ENCODE results near the gene KCNIP2. TPM values are rescaled to one million over a fixed set of nuclear protein-coding genes. Genes with fewer than 3 reads are reported as not detected.
A peak's percentile ranks its signal among the peaks of the same experiment; 100 is the strongest.

Gene KCNIP2
- total and polyA plus RNA-seq, 2 of the 13 experiments (the other 11 are each of a cell fraction or from before 2014, with no cell fraction given): 0.42 to 0.70 TPM

DNA sequence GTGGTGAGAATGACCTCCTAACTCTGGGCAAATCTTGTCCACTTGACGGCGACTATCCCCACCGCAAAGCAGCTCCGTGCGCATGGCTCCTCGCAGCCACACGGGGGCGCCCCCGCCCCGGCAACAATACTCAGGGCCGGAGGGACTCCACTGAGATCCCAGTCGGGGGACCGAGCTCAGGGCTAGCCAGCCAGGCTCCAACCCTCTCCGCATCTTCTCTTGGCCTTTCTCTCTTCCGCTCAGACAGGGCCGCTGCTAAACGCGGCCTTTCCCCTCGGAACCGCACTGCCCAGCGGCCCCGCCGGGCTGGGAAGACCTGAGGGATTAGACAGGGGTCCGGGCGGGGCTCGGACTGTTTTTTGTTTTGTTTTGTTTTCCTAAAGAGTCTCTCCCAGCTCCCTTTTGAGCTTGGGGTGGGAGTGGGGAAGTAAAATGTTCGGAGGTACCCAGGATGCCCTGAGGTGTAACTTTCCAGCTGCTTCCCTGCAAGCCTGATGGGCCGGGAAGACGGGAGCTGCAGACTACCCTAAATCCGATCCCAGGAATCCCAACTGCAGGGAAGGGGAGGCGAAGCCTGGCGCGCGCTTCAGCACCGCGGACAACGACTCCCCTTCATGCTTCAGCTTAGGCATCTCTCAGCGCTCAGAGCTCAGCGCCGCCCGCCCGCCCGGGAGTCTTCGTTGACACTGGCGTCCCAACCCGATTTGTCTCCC, 2.7 kb downstream of the KCNIP2 start (continued):
- no peak for TF ChIP-seq LCORL (IDR thresholded peaks at IDR 0.05)
- 0 out of 2 replicates have a peak, but pooled peaks have one; percentile 27 for TF ChIP-seq LCORL (CRISPR knock-in tag; IDR thresholded peaks at IDR 0.05)
- TF ChIP-seq, protein P1, sequence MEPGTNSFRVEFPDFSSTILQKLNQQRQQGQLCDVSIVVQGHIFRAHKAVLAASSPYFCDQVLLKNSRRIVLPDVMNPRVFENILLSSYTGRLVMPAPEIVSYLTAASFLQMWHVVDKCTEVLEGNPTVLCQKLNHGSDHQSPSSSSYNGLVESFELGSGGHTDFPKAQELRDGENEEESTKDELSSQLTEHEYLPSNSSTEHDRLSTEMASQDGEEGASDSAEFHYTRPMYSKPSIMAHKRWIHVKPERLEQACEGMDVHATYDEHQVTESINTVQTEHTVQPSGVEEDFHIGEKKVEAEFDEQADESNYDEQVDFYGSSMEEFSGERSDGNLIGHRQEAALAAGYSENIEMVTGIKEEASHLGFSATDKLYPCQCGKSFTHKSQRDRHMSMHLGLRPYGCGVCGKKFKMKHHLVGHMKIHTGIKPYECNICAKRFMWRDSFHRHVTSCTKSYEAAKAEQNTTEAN (CRISPR knock-in tag; conservative IDR thresholded peaks at IDR 0.05): no peak
- TF ChIP-seq ZNF564 (CRISPR knock-in tag; IDR thresholded peaks at IDR 0.05): no peak
- TF ChIP-seq MTA1 (CRISPR knock-in tag; IDR thresholded peaks at IDR 0.05; ENCODE audit: borderline replicate concordance): peak; percentile 53; the same call in 1 of the 2 replicates
- no peak for TF ChIP-seq GZF1 (CRISPR knock-in tag; IDR thresholded peaks at IDR 0.05)
- no peak for TF ChIP-seq ZNF501 (CRISPR knock-in tag; IDR thresholded peaks at IDR 0.05)
- no peak for TF ChIP-seq TFDP2 (CRISPR knock-in tag; IDR thresholded peaks at IDR 0.05)
- no peak for TF ChIP-seq REL (CRISPR knock-in tag; conservative IDR thresholded peaks at IDR 0.05)
- no peak for TF ChIP-seq TAF1 (CRISPR knock-in tag; IDR thresholded peaks at IDR 0.05)
- TF ChIP-seq ATF7-NPFF (CRISPR knock-in tag; IDR thresholded peaks at IDR 0.05; ENCODE audit: low read depth): 0 out of 2 replicates have a peak, but pooled peaks have one; percentile 25
- TF ChIP-seq, protein P2, sequence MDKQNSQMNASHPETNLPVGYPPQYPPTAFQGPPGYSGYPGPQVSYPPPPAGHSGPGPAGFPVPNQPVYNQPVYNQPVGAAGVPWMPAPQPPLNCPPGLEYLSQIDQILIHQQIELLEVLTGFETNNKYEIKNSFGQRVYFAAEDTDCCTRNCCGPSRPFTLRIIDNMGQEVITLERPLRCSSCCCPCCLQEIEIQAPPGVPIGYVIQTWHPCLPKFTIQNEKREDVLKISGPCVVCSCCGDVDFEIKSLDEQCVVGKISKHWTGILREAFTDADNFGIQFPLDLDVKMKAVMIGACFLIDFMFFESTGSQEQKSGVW (CRISPR knock-in tag; IDR thresholded peaks at IDR 0.05; ENCODE audit: borderline replicate concordance): no peak
- TF ChIP-seq ARID4A (CRISPR knock-in tag; IDR thresholded peaks at IDR 0.05; ENCODE audit: borderline replicate concordance): peak; percentile 75
- TF ChIP-seq, protein P3, sequence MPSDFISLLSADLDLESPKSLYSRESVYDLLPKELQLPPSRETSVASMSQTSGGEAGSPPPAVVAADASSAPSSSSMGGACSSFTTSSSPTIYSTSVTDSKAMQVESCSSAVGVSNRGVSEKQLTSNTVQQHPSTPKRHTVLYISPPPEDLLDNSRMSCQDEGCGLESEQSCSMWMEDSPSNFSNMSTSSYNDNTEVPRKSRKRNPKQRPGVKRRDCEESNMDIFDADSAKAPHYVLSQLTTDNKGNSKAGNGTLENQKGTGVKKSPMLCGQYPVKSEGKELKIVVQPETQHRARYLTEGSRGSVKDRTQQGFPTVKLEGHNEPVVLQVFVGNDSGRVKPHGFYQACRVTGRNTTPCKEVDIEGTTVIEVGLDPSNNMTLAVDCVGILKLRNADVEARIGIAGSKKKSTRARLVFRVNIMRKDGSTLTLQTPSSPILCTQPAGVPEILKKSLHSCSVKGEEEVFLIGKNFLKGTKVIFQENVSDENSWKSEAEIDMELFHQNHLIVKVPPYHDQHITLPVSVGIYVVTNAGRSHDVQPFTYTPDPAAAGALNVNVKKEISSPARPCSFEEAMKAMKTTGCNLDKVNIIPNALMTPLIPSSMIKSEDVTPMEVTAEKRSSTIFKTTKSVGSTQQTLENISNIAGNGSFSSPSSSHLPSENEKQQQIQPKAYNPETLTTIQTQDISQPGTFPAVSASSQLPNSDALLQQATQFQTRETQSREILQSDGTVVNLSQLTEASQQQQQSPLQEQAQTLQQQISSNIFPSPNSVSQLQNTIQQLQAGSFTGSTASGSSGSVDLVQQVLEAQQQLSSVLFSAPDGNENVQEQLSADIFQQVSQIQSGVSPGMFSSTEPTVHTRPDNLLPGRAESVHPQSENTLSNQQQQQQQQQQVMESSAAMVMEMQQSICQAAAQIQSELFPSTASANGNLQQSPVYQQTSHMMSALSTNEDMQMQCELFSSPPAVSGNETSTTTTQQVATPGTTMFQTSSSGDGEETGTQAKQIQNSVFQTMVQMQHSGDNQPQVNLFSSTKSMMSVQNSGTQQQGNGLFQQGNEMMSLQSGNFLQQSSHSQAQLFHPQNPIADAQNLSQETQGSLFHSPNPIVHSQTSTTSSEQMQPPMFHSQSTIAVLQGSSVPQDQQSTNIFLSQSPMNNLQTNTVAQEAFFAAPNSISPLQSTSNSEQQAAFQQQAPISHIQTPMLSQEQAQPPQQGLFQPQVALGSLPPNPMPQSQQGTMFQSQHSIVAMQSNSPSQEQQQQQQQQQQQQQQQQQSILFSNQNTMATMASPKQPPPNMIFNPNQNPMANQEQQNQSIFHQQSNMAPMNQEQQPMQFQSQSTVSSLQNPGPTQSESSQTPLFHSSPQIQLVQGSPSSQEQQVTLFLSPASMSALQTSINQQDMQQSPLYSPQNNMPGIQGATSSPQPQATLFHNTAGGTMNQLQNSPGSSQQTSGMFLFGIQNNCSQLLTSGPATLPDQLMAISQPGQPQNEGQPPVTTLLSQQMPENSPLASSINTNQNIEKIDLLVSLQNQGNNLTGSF (CRISPR knock-in tag; IDR thresholded peaks at IDR 0.05): peak; percentile 54; the same call in 1 of the 2 replicates
- no peak for TF ChIP-seq NFATC3 (CRISPR knock-in tag; IDR thresholded peaks at IDR 0.05)
- TF ChIP-seq ZNF282 (IDR thresholded peaks at IDR 0.05; ENCODE audit: partially characterized antibody): no peak
- TF ChIP-seq ZNF644 (CRISPR knock-in tag; IDR thresholded peaks at IDR 0.05; ENCODE audit: low read depth): no peak
